ENCODE results near the gene SUN5.

- TF ChIP-seq EZH2phosphoT487 (IDR thresholded peaks at IDR 0.05; ENCODE audit: low read depth, severe bottlenecking, unreplicated experiment) (no peak), CTCF (IDR thresholded peaks at IDR 0.05; ENCODE audit: poor library complexity) (no peak)
Observed at GRCh38 chr20:33023439-33024242, 19.4 kb upstream of the SUN5 start.

Data from hepatocyte (in vitro differentiated cells).